Fibroblast of pulmonary artery (primary cell): ENCODE measurements around the gene ARF6.
"Not testable (repeated sequence)": the region's sequence is repeated elsewhere in the genome, so short reads cannot be mapped to it uniquely, and the experiment has no call there.

Experiments
- DNase-seq: peaks from one replicate; pipeline ENCODE4 v3.0.0-alpha.2; 2010; ENCODE audit warnings: low read depth
- H3K4me3 ChIP-seq: replicated peaks from 2 replicates; pipeline ENCODE4 v1.5.1; 2011; ENCODE audit warnings: low read depth, mild to moderate bottlenecking, control low read depth, low read length, moderate library complexity
- CTCF ChIP-seq: IDR thresholded peaks from 2 replicates; pipeline ENCODE4 v1.5.1; 2011; ENCODE audit warnings: mild to moderate bottlenecking, control low read depth, low read length, inconsistent platforms; ENCODE audit errors: missing control alignments

The ARF6 gene

GRCh38 chr14:49897965-49898364 lies 5.1 kb downstream of the ARF6 start:
- DNase-seq: no peak
- TF ChIP-seq CTCF: no peak
- H3K4me3 ChIP-seq: no peak overlapping the region

- H3K4me3 ChIP-seq: no peak overlapping the region
- TF ChIP-seq CTCF: no peak
Observed at GRCh38 chr14:49898485-49898884, 5.6 kb downstream of the ARF6 start.

GRCh38 chr14:49900973-49901372 lies 8.1 kb downstream of the ARF6 start:
- no peak for DNase-seq
- TF ChIP-seq CTCF: no peak
- H3K4me3 ChIP-seq: no peak overlapping the region

More at GRCh38 chr14:49898485-49898884, 5.6 kb downstream of the ARF6 start:
- DNase-seq: no peak

GRCh38 chr14:49902679-49903246 lies 9.9 kb downstream of the ARF6 start:
- not testable (repeated sequence) for DNase-seq, H3K4me3 ChIP-seq

- DNase-seq: no peak
- no peak for TF ChIP-seq CTCF
- H3K4me3 ChIP-seq: no peak overlapping the region
Observed at GRCh38 chr14:49904270-49904669, 11.4 kb downstream of the ARF6 start.

- no peak for TF ChIP-seq CTCF
Observed at GRCh38 chr14:49905989-49906388, 13.1 kb downstream of the ARF6 start.

GRCh38 chr14:49907186-49907585 lies 14.3 kb downstream of the ARF6 start:
- H3K4me3 ChIP-seq: no peak overlapping the region
- DNase-seq: no peak
- no peak for TF ChIP-seq CTCF

More at GRCh38 chr14:49905989-49906388, 13.1 kb downstream of the ARF6 start:
- no peak overlapping the region for H3K4me3 ChIP-seq
- DNase-seq: no peak
